ENCODE measurements around the gene TAS1R3. TPM values are rescaled to one million over a fixed set of nuclear protein-coding genes. Genes with fewer than 3 reads are reported as not detected.

TAS1R3 gene
- total RNA-seq, 1 donor from 2014 or later: under 0.01 TPM

GRCh38 chr1:1322952-1323351 is 8.1 kb upstream of the TAS1R3 start:
- DNase-seq (ENCODE audit: low read depth in 2 of 2): no peak

GRCh38 chr1:1324084-1324523 is 7.0 kb upstream of the TAS1R3 start:
- DNase-seq (ENCODE audit: low read depth in 2 of 2): no peak

GRCh38 chr1:1324524-1325287 is 6.4 kb upstream of the TAS1R3 start, which contains the start of the genes CPTP and INTS11:
Gene CPTP, plus strand, starts transcription at chr1:1324802. Its CDS starts 2,109 bp downstream, at chr1:1326911.
Gene INTS11, minus strand, starts transcription at chr1:1324660. Its CDS starts 52 bp downstream, at chr1:1324608.
- peak; percentile 77 to 92 for DNase-seq (ENCODE audit: low read depth in 2 of 2)

- DNase-seq (ENCODE audit: low read depth in 2 of 2): peak; percentile 30 to 67
Measured at GRCh38 chr1:1325288-1326074, 5.6 kb upstream of the TAS1R3 start.

GRCh38 chr1:1326075-1326605 is 4.9 kb upstream of the TAS1R3 start:
- no peak for DNase-seq (ENCODE audit: low read depth in 2 of 2)

GRCh38 chr1:1327291-1327690 is 3.8 kb upstream of the TAS1R3 start:
- no peak for DNase-seq (ENCODE audit: low read depth in 2 of 2)

GRCh38 chr1:1328254-1328653 is 2.8 kb upstream of the TAS1R3 start:
- DNase-seq (ENCODE audit: low read depth in 2 of 2): no peak

GRCh38 chr1:1329304-1330210 is 1.5 kb upstream of the TAS1R3 start:
- DNase-seq (ENCODE audit: low read depth in 2 of 2): no peak

- no peak for DNase-seq (ENCODE audit: low read depth in 2 of 2)
Measured at GRCh38 chr1:1330366-1331067, 563 bp upstream of the TAS1R3 start.

GRCh38 chr1:1332031-1332755 is 1.1 kb downstream of the TAS1R3 start:
- DNase-seq (ENCODE audit: low read depth in 2 of 2): no peak

- no peak for DNase-seq (ENCODE audit: low read depth in 2 of 2)
Measured at GRCh38 chr1:1332774-1333480, 1.8 kb downstream of the TAS1R3 start.

GRCh38 chr1:1333551-1334241 is 2.6 kb downstream of the TAS1R3 start:
- DNase-seq (ENCODE audit: low read depth in 2 of 2): no peak

GRCh38 chr1:1334835-1335234 is 3.8 kb downstream of the TAS1R3 start:
- no peak for DNase-seq (ENCODE audit: low read depth in 2 of 2)

- no peak for DNase-seq (ENCODE audit: low read depth in 2 of 2)
Measured at GRCh38 chr1:1335283-1335682, 4.2 kb downstream of the TAS1R3 start.

GRCh38 chr1:1335792-1336248 is 4.7 kb downstream of the TAS1R3 start:
- DNase-seq (ENCODE audit: low read depth in 2 of 2): no peak

GRCh38 chr1:1336446-1336845 is 5.4 kb downstream of the TAS1R3 start:
- no peak for DNase-seq (ENCODE audit: low read depth in 2 of 2)

- no peak for DNase-seq (ENCODE audit: low read depth in 2 of 2)
Measured at GRCh38 chr1:1336931-1337792, 6.1 kb downstream of the TAS1R3 start.

- no peak for DNase-seq (ENCODE audit: low read depth in 2 of 2)
Measured at GRCh38 chr1:1337793-1338147, 6.7 kb downstream of the TAS1R3 start.

Measured in dermis microvascular lymphatic vessel endothelial cell (primary cell).